Neuronal stem cell (in vitro differentiated cells): ENCODE measurements around the gene CATSPER3.

Source experiments
- DNase-seq: peaks from one replicate; pipeline ENCODE4 v3.0.0-alpha.2; 2013; ENCODE audit warnings: low spot score
- H2AFZ ChIP-seq: one replicate; pipeline ENCODE4 v1.6.1; 2013; ENCODE audit warnings: mild to moderate bottlenecking, low read length, inconsistent platforms
- H2AK5ac ChIP-seq: 2 replicates; pipeline ENCODE4 v1.6.1; 2013; ENCODE audit warnings: low read depth, mild to moderate bottlenecking, inconsistent platforms, low read length, moderate library complexity, mixed read lengths
- H2BK120ac ChIP-seq: 2 replicates; pipeline ENCODE4 v1.6.1; 2013; ENCODE audit warnings: low read depth, mild to moderate bottlenecking, inconsistent platforms, low read length, moderate library complexity, mixed read lengths
- H2BK12ac ChIP-seq: one replicate; pipeline ENCODE4 v1.6.1; 2013; ENCODE audit warnings: low read length, inconsistent platforms
- H2BK15ac ChIP-seq: 2 replicates; pipeline ENCODE4 v1.6.1; 2013; ENCODE audit warnings: mild to moderate bottlenecking, low read length, inconsistent platforms, mixed read lengths
- H2BK5ac ChIP-seq: one replicate; pipeline ENCODE4 v1.6.1; 2013; ENCODE audit warnings: inconsistent platforms, mild to moderate bottlenecking, low read length, moderate library complexity
- H3K14ac ChIP-seq: one replicate; pipeline ENCODE4 v1.6.1; 2013; ENCODE audit warnings: low read length, inconsistent platforms
- H3K18ac ChIP-seq: 2 replicates; pipeline ENCODE4 v1.6.1; 2013; ENCODE audit warnings: low read length, inconsistent platforms
- H3K23ac ChIP-seq: 2 replicates; pipeline ENCODE4 v1.6.1; 2013; ENCODE audit warnings: low read depth, mild to moderate bottlenecking, mixed read lengths, low read length, inconsistent platforms; ENCODE audit not compliant: poor library complexity
- H3K27ac ChIP-seq: replicated peaks from 3 replicates; pipeline ENCODE4 v1.5.1; 2013; ENCODE audit warnings: low read length, inconsistent platforms
- H3K27me3 ChIP-seq, 3 experiments: 2 replicates each; pipeline ENCODE4 v1.6.1; 2013; ENCODE audit warnings: low read length in 3 of 3, mild to moderate bottlenecking in 2 of 3, inconsistent platforms in 1 of 3, low read depth in 1 of 3, mixed read lengths in 1 of 3, moderate library complexity in 1 of 3; ENCODE audit not compliant: control insufficient read depth in 3 of 3, insufficient read depth in 3 of 3
- H3K36me3 ChIP-seq, 2 donors: replicated peaks in 1 of 2; 2 replicates each; pipeline ENCODE4 v1.6.1; 2013; ENCODE audit warnings: low read length in 2 of 2; ENCODE audit not compliant: control insufficient read depth in 2 of 2, insufficient read depth in 2 of 2
- H3K4ac ChIP-seq: 2 replicates; pipeline ENCODE4 v1.6.1; 2013; ENCODE audit warnings: inconsistent platforms, mild to moderate bottlenecking, low read length, moderate library complexity
- H3K4me1 ChIP-seq, 2 donors: 1 replicate in 1 of 2; 2 replicates in 1 of 2; pipeline ENCODE4 v1.6.1; 2013; ENCODE audit warnings: low read length in 2 of 2, low read depth in 1 of 2; ENCODE audit not compliant: control insufficient read depth in 2 of 2, insufficient read depth in 1 of 2
- H3K4me2 ChIP-seq: one replicate; pipeline ENCODE4 v1.6.1; 2013; ENCODE audit warnings: mild to moderate bottlenecking, low read length, inconsistent platforms; ENCODE audit not compliant: insufficient read depth, poor library complexity, severe bottlenecking
- H3K4me3 ChIP-seq, 2 donors: 2 replicates each; pipeline ENCODE4 v1.5.1; 2013; ENCODE audit warnings: low read length in 2 of 2, mild to moderate bottlenecking in 2 of 2, inconsistent platforms in 1 of 2, moderate library complexity in 1 of 2
- H3K79me1 ChIP-seq: one replicate; pipeline ENCODE4 v1.6.1; 2013; ENCODE audit warnings: low read depth, mild to moderate bottlenecking, inconsistent platforms, low read length, moderate library complexity
- H3K9ac ChIP-seq: one replicate; pipeline ENCODE4 v1.6.1; 2013; ENCODE audit warnings: mild to moderate bottlenecking, low read depth, low read length, inconsistent platforms; ENCODE audit not compliant: poor library complexity
- H3K9me3 ChIP-seq, 2 donors: replicated peaks in 1 of 2; 2 replicates each; pipeline versions ENCODE3 to v1.6.1; 2013; ENCODE audit warnings: low read length in 2 of 2, mild to moderate bottlenecking in 2 of 2, inconsistent platforms in 1 of 2, low read depth in 1 of 2, mixed read lengths in 1 of 2, moderate library complexity in 1 of 2; ENCODE audit not compliant: control insufficient read depth in 2 of 2, insufficient read depth in 1 of 2
- H4K8ac ChIP-seq: one replicate; pipeline ENCODE4 v1.6.1; 2013; ENCODE audit warnings: low read depth, mild to moderate bottlenecking, inconsistent platforms, low read length, moderate library complexity
- H4K91ac ChIP-seq: one replicate; pipeline ENCODE4 v1.6.1; 2013; ENCODE audit warnings: low read length, low read depth, mild to moderate bottlenecking, inconsistent platforms; ENCODE audit not compliant: poor library complexity
- WGBS, 2 donors: extraction: QIAGEN DNeasy Blood & Tissue Kit; methylation state at CpG; one replicate each; pipeline ENCODE4 v1.1.7; 2013; ENCODE audit warnings: missing lambda C conversion rate in 2 of 2, mixed read lengths in 1 of 2; ENCODE audit not compliant: insufficient read length in 2 of 2, insufficient replicate concordance in 1 of 2; ENCODE audit errors: extremely low coverage in 2 of 2; 5-methylcytosine and 5-hydroxymethylcytosine counted together

Gene CATSPER3

DNA sequence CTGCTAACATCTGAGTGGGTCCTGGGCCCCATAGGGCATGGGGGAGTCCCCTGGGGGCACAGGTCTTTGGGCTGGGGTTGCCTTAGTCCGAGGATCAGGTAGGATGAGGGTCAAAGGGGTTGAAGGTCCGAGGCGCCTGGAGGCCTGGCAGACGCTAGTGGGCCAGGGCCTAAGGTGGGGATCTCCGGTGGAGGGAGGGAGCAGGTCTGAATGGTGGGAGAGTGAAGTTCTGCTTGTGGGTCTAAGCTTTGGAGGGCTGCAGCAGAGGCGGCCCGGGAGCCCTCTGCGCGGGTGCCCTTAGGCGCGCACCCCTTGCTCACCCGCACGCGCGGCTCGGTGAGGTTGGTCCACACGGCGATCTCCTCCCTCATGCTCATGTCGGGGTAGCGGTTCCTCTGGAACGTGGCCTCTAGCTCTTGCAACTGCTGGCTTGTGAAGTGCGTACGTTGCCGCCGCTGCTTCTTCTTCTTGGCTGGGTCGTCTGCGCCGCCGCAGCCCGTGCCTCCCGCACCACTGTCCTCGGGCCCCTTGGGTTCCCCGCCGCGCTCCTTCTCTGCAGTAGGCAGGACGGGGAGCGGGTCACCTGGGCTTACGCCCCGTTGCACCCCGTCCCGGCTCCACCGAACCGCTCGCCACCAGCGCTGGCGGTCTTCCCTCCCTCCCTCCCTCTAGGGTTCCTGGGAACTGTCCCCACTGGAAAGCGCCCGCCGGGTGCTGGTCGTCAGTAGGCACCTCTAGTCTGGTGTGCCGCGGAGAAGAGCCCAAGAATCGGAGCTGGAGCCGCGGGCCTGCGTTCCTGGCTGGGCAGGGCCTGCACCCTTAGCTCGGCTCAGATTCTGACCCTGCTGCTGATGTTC lies 63.5 kb downstream of the CATSPER3 start:
- no peak overlapping the region for H2BK120ac ChIP-seq
- no peak overlapping the region for H3K9ac ChIP-seq
- WGBS, 2 donors = no CpG with 5 or more reads among the region's 57 CpGs
- H3K18ac ChIP-seq = peak overlapping the region; percentile 87
- peak overlapping the region; percentile 73 for H2AK5ac ChIP-seq
- H3K27ac ChIP-seq = no peak overlapping the region
- peak overlapping the region; percentile 66 for H3K14ac ChIP-seq
- no peak overlapping the region for H2BK5ac ChIP-seq
- DNase-seq = no peak
- H3K4me2 ChIP-seq = peak overlapping the region; percentile 48
- H3K4me3 ChIP-seq = peak overlapping the region in 1 of 2 donors; percentile 33
- peaks cover 3 to 8% of the 10 kb centered on the region in 2 donors for H3K4me1 ChIP-seq
- H4K8ac ChIP-seq = peak overlapping the region; percentile 32
- peaks cover 2% of the 10 kb centered on the region for H3K79me1 ChIP-seq
- H2AFZ ChIP-seq = no peak overlapping the region
- H4K91ac ChIP-seq = no peak overlapping the region
- H3K9me3 ChIP-seq = peaks cover 0 to 5% of the 10 kb centered on the region in 2 donors
- H2BK15ac ChIP-seq = peak overlapping the region; percentile 76
- H3K27me3 ChIP-seq = peaks cover 64 to 98% (median 93%) of the 10 kb centered on the region in 3 experiments
- no peak overlapping the region for H3K4ac ChIP-seq
- peak overlapping the region; percentile 90 for H3K23ac ChIP-seq
- H3K36me3 ChIP-seq = no peaks in the 10 kb centered on the region
- H2BK12ac ChIP-seq = no peak overlapping the region

DNA sequence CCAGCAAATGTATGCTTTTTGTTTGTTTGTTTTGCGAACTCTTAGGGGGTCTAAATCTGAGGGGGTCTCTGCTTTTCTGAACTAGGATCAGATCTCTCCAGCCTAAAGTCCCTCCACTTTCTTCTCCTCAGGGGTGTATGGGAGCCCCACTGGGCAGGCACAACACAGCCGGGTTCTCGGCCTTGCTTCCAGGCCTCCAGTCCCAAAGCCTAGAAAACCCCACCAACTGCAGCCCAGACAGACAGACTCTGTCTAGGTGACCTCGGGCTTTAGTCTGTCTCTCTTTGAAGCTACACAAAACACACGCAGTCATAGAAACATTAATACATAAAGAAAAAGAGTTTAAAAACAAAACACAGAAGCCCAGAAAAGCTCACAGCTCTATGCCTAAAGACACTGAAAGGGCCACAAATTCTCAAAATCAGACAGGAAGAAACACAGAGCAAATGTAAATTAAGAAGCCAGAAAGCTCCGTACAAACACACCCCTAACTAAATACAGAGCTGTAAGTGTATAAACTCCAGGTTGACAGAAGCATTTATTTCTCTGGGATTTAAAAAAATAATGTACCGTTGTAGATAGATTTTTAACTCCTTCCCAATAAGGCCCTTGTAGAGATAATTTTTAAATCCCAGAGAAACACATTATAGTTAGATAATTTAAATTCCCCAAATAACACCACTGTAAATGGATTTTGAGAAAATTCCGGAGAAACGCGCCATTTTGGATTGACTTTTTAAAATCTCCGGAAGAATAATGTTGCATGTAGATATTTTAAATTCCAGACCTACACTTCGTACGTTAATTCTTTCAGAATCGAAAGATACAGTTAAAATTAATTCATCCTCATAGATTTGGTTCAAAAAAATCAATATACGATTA lies 64.3 kb downstream of the CATSPER3 start:
- no peak overlapping the region for H3K27ac ChIP-seq

DNA sequence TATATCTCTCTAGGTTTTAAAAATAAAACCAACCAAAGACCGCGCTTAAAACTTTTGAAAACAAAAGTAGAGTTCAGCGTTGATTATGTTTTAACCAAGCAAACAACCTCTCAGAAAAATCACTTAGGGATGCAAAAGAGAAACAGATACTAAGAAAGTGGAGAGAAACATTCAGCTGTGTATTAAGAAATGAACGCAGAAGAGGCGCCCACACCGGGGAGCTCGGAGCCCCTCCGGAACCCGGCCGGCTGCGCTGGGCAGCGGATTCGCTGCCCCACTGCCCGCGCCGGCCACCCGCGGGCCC lies 64.9 kb downstream of the CATSPER3 start:
- WGBS, 2 donors = no CpG with 5 or more reads among the region's 18 CpGs
- Histone ChIP-seq H3K36me3 (no peaks in the 10 kb centered on the region), H3K9me3 (peaks cover 0 to 5% of the 10 kb centered on the region in 2 donors), H3K4ac (no peak overlapping the region), H2BK12ac (no peak overlapping the region), H4K91ac (no peak overlapping the region), H3K27me3 (peaks cover 64 to 98% (median 93%) of the 10 kb centered on the region in 3 experiments), H3K79me1 (no peaks in the 10 kb centered on the region), H2BK5ac (no peak overlapping the region), H3K4me2 (peak overlapping the region; percentile 36), H3K27ac (no peak overlapping the region), H3K4me1 (peaks cover 3 to 8% of the 10 kb centered on the region in 2 donors), H2BK120ac (no peak overlapping the region), H3K23ac (no peak overlapping the region), H3K9ac (no peak overlapping the region), H3K14ac (no peak overlapping the region), H3K18ac (peak overlapping the region; percentile 65), H2AFZ (peak overlapping the region; percentile 75), H2AK5ac (no peak overlapping the region), H4K8ac (no peak overlapping the region), H3K4me3 (no peak overlapping the region), H2BK15ac (no peak overlapping the region)
- DNase-seq = no peak

More for the DNA sequence above, 64.3 kb downstream of the CATSPER3 start:
- H4K91ac ChIP-seq = no peak overlapping the region
- no peak overlapping the region for H3K18ac ChIP-seq
- DNase-seq = no peak
- H3K4me1 ChIP-seq = peaks cover 3 to 8% of the 10 kb centered on the region in 2 donors
- H3K23ac ChIP-seq = no peak overlapping the region
- H3K79me1 ChIP-seq = peaks cover 2% of the 10 kb centered on the region
- no peak overlapping the region for H4K8ac ChIP-seq
- no peak overlapping the region for H3K4me2 ChIP-seq
- no peak overlapping the region for H3K9ac ChIP-seq
- H2BK12ac ChIP-seq = no peak overlapping the region
- H2BK120ac ChIP-seq = no peak overlapping the region
- H3K27me3 ChIP-seq = peaks cover 66 to 98% (median 93%) of the 10 kb centered on the region in 3 experiments
- WGBS, 2 donors = no CpG with 5 or more reads among the region's 15 CpGs
- peaks cover 0 to 5% of the 10 kb centered on the region in 2 donors for H3K9me3 ChIP-seq
- no peak overlapping the region for H3K4me3 ChIP-seq
- no peak overlapping the region for H3K4ac ChIP-seq
- H3K36me3 ChIP-seq = no peaks in the 10 kb centered on the region
- no peak overlapping the region for H2BK5ac ChIP-seq
- H3K14ac ChIP-seq = no peak overlapping the region
- H2BK15ac ChIP-seq = peak overlapping the region; percentile 76
- peak overlapping the region; percentile 71 for H2AK5ac ChIP-seq
- no peak overlapping the region for H2AFZ ChIP-seq
